ENCODE measurements around the gene TCF21. TPM values are rescaled to one million over a fixed set of nuclear protein-coding genes. Genes with fewer than 3 reads are reported as not detected.

The TCF21 gene
- total RNA-seq, 1 experiment from 2014 or later, result not detected

GRCh38 chr6:133896344-133896721 lies 7.4 kb downstream of the TCF21 start:
- no peak overlapping the region for H3K27ac ChIP-seq
- H3K4me1 ChIP-seq (replicated peaks; ENCODE audit: insufficient read depth), result no peaks in the 10 kb centered on the region; the same call in 1 of the 2 replicates
- ChIA-PET CTCF (no interaction called here), POLR2A (ENCODE audit: unreplicated experiment) (no interaction called here)
- no peaks in the 10 kb centered on the region for H3K79me2 ChIP-seq (ENCODE audit: low read depth)
- H3F3A ChIP-seq (ENCODE audit: insufficient read depth, low read depth), result no peaks in the 10 kb centered on the region
- H2AFZ ChIP-seq, result no peak overlapping the region
- H3K9me2 ChIP-seq (ENCODE audit: insufficient read depth), result no peaks in the 10 kb centered on the region; the same call in 1 of the 2 replicates
- H3K9me3 ChIP-seq (ENCODE audit: insufficient read depth, low read depth), result no peaks in the 10 kb centered on the region
- BruUV-seq (replicated peaks), result no TSS peak
- no peak overlapping the region for H3K4me2 ChIP-seq
- no peaks in the 10 kb centered on the region for H4K20me1 ChIP-seq (ENCODE audit: insufficient read depth)
- intact Hi-C loops (cut with micrococcal nuclease; ENCODE audit: unreplicated experiment), result no loop called here
- TF ChIP-seq EZH2 (IDR thresholded peaks at IDR 0.05; ENCODE audit: low read depth) (no peak), CTCF (conservative IDR thresholded peaks at IDR 0.05) (no peak)
- H3K4me3 ChIP-seq, result no peak overlapping the region
- H3K36me3 ChIP-seq (ENCODE audit: low read depth), result no peaks in the 10 kb centered on the region
- DNase-seq, result no peak
- H3K27me3 ChIP-seq (ENCODE audit: insufficient read depth, low read depth), result no peaks in the 10 kb centered on the region

GRCh38 chr6:133898263-133898662 lies 9.3 kb downstream of the TCF21 start:
- CTCF ChIA-PET, result no interaction called here
- POLR2A ChIA-PET (ENCODE audit: unreplicated experiment), result no interaction called here
- H3K79me2 ChIP-seq (ENCODE audit: low read depth), result no peaks in the 10 kb centered on the region
- no peaks in the 10 kb centered on the region; the same call in 1 of the 2 replicates for H3K9me2 ChIP-seq (ENCODE audit: insufficient read depth)
- no peaks in the 10 kb centered on the region for H3K4me1 ChIP-seq (replicated peaks; ENCODE audit: insufficient read depth)
- H3K9me3 ChIP-seq (ENCODE audit: insufficient read depth, low read depth), result no peaks in the 10 kb centered on the region
- H3K27me3 ChIP-seq (ENCODE audit: insufficient read depth, low read depth), result no peaks in the 10 kb centered on the region
- H2AFZ ChIP-seq, result 0 out of 2 replicates have a peak overlapping the region, but pooled peaks have one; percentile 1
- H3K4me3 ChIP-seq, result no peak overlapping the region
- H3K36me3 ChIP-seq (ENCODE audit: low read depth), result no peaks in the 10 kb centered on the region
- intact Hi-C loops (cut with micrococcal nuclease; ENCODE audit: unreplicated experiment), result no loop called here
- no TSS peak for BruUV-seq (replicated peaks)
- no peaks in the 10 kb centered on the region for H3F3A ChIP-seq (ENCODE audit: insufficient read depth, low read depth)
- H4K20me1 ChIP-seq (ENCODE audit: insufficient read depth), result no peaks in the 10 kb centered on the region
- H3K4me2 ChIP-seq, result no peak overlapping the region
- no peak overlapping the region for H3K27ac ChIP-seq
- peak in 1 of 2 experiments; percentile 13 for DNase-seq
- TF ChIP-seq EZH2 (IDR thresholded peaks at IDR 0.05; ENCODE audit: low read depth) (no peak), CTCF (conservative IDR thresholded peaks at IDR 0.05) (no peak)

DNA sequence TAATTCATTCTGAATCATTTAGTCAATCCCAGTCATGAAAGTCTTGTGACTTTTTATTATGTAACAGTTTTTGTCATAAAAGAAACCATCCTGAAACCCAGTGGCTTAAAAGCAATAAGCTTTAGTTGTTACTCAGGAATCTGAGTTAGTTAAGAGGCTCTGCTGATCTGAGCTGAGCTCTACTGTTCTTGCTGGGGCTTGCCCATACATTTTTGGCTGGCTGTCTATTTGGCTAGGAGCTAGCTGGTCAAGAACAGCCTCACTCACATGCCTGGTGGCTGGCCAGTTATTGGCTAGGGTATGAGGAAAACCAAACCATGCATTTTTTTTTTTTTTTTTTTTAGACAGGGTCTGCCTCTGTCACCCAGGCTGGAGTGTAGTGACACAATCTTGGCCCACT lies 10.6 kb downstream of the TCF21 start:
- Histone ChIP-seq H2AFZ (no peak overlapping the region), H4K20me1 (ENCODE audit: insufficient read depth) (no peaks in the 10 kb centered on the region), H3K4me3 (no peak overlapping the region), H3K27me3 (ENCODE audit: insufficient read depth, low read depth) (no peaks in the 10 kb centered on the region), H3K27ac (no peak overlapping the region), H3K9me3 (ENCODE audit: insufficient read depth, low read depth) (no peaks in the 10 kb centered on the region), H3K36me3 (ENCODE audit: low read depth) (no peaks in the 10 kb centered on the region), H3K9me2 (ENCODE audit: insufficient read depth) (no peaks in the 10 kb centered on the region; the same call in 1 of the 2 replicates), H3K79me2 (ENCODE audit: low read depth) (no peaks in the 10 kb centered on the region), H3F3A (ENCODE audit: insufficient read depth, low read depth) (no peaks in the 10 kb centered on the region), H3K4me1 (replicated peaks; ENCODE audit: insufficient read depth) (no peaks in the 10 kb centered on the region), H3K4me2 (no peak overlapping the region)
- ChIA-PET POLR2A (ENCODE audit: unreplicated experiment) (no interaction called here), CTCF (no interaction called here)
- TF ChIP-seq EZH2 (IDR thresholded peaks at IDR 0.05; ENCODE audit: low read depth) (no peak), CTCF (conservative IDR thresholded peaks at IDR 0.05) (no peak)
- BruUV-seq (replicated peaks), result no TSS peak
- intact Hi-C loops (cut with micrococcal nuclease; ENCODE audit: unreplicated experiment), result no loop called here
- no peak for DNase-seq
